HG02759 (cell line): Measurements from ENCODE around the gene CRYAB.

Experiments
- ATAC-seq: cut with Tn5 transposase; IDR thresholded peaks from one replicate; pipeline ENCODE4 v1.9.1; 2021; ENCODE audit warnings: mild to moderate bottlenecking, moderate library complexity; ENCODE audit not compliant: unreplicated experiment

Gene CRYAB

DNA sequence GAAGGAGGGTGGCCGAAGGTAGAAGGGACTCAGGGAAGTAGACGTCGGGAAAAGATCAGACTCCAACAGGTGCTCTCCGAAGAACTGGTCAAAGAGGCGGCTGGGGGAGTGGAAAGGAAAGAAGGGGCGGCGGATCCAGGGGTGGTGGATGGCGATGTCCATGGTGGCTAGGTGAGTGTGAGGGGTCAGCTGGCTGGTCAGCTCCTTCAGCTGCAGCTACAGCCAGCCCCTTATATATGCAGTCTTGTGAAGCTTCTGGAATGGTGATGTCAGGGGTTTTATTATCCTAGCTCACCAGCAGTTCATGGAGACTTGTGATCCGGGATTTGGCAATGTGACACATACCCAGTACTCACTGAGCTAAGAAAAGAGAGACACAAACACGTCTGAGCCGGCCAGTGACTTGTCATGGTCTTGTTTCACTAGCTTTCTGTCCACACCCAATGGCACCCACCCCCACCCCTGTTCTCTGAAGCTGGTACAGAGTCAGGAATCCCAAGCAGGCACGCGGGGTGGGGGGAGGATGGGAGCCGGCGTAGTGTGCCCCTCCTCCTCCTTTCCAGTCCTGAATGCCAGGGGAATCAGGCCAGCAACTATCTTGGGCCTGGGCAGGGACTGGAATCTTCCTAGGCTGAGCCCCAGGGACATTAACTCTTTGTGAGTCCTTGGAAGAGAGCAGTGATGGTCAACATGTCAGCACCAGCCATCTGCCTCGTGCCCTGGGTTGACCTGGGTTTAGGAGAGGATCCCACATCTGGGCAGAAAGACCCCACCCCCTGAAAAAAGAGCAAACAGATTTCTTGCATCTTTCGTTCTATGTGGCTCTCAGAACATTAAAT, at the start of gene CRYAB:
Gene CRYAB, minus strand, starts transcription at position 208 of the 839 bp plus-strand sequence. Its CDS starts 46 bp downstream, at position 162.
- ATAC-seq: no peak

DNA sequence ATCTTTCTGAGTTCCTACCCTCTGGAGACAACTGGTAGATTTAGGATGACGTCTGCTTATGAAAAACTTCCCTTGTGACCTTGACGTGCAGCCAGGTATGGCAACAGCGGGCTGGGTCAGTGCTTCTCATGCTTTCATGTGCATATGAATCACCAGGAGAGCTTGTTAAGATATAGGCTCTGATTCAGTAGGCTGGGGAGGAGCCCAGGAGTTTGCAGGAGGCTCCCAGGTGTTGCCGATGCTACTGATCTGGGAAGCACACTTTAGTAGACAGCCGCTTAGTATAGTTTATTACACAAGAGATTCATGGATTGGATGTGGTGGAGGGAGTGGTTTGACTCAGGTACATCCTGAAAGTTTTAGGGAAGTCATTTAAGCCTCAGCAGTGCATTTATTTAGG, 49.3 kb upstream of the CRYAB start:
- ATAC-seq: no peak

DNA sequence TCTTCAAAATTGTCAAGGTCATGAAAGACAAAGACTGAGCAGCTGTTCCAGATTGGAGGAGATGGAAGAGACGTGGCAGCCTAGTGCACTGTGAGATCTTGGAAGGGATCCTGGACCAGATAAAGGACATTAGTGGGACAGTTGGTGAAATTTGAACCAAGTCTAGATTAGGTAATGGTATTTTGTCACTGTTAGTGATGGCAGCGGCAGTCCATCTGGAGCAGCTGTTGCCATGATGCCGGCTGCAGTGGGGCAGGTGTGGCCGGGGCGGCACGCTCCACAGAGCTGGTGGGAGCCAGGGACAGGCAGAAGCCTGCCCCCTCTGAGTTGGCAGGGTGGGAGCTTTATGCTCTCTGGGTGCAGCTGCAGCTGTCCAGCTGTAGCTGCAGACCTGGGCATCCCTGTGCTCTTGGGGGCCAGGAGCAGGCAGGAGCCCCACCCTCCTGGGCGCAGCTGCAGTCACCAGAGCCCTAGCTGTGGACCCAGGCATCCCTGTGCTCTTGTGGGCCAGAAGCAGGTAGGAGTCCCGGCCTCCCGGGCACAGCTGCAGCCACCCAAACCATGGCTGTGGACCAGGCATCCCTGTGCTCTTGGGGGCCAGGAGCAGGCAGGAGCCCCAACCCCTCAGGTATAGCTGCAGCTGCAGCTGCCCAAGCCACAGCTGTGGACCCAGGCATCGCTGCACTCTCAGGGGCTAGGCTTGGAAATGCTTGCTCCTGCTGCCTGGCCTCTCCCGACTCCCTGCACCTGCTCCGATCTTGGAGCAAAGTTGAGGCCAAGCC, 46.3 kb upstream of the CRYAB start:
- ATAC-seq: no peak

- ATAC-seq: no peak
These were observed 42.6 kb upstream of the CRYAB start for GRCh38 chr11:111954154-111954553.

DNA sequence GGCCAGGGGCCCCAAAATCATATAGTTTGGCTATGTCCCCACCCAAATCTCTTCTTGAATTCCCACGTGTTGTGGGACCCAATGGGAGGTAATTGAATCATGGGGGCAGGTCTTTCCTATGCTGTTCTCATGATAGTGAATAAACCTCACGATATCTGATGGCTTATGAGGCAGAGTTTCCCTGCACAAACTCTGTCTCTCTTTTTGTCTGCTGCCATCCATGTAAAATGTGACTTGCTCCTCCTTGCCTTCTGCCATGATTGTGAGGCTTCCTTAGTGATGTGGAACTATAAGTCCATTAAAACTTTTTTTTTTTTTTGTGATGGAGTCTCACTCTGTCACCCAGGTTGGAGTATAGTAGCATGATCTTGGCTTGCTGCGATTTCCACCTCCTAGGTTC, 40.0 kb upstream of the CRYAB start:
- ATAC-seq: no peak

DNA sequence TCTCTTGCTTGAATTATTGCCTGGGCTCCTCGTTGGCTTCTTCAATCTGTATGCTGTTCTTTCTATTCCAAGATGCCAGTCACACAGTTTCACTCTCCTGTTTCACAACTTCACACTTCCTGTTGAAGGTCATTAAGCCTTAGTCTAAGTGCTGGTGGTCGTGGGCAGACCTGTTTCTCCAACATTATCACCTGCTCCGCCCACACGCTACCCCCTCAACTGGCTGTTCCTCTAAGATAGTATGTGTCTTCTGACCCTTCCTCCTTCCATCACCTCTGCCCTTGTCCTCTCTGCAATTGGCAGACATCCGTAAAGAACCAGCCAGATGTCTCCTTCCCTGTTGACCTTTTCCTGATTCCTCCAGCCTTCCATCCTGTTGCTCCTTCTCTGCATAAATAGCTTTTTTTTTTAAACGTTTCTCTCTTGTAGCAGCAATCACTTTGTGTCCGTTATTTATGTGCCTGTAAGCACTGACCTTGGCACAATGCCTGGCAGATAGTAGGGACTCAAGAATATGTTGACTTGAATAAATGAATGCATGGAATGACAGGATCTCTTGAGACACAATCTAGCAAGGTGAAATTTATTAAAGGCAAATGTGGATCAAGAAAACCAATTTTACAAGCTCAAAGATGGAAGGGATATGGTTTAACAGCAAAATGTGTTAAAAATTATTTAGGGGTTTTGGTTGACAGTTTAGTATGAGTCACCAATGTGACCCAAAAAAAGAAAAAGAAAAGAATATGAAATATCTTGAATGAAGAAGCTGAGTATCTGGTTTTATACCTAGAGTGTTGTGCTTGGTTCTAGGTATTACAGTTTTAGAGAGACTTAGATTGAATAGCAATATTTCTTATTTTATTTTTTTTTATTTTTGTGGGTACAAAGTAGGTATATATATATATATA, 38.2 kb upstream of the CRYAB start:
- no peak for ATAC-seq

GRCh38 chr11:111947143-111947542, 35.6 kb upstream of the CRYAB start:
- ATAC-seq: no peak

DNA sequence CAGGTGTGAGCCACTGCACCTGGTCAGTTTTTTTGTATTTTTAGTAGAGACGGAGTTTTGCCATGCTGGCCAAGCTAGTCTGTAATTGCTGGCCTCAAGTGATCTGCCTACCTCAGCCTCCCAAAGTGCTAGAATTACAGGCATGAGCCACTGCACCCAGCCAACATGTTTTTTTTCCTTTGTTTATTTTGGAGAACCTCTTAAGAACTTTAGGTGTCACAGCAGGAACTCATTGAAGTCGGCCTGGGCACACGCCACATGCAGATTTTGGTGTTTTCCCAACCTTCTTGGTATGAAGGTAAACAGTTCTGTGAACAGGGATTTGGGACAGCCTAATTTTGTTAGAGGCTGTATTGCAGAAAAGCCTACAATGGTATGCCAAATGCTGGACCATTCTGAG, 34.9 kb upstream of the CRYAB start:
- no peak for ATAC-seq

GRCh38 chr11:111945198-111945597, 33.6 kb upstream of the CRYAB start:
- ATAC-seq: no peak

DNA sequence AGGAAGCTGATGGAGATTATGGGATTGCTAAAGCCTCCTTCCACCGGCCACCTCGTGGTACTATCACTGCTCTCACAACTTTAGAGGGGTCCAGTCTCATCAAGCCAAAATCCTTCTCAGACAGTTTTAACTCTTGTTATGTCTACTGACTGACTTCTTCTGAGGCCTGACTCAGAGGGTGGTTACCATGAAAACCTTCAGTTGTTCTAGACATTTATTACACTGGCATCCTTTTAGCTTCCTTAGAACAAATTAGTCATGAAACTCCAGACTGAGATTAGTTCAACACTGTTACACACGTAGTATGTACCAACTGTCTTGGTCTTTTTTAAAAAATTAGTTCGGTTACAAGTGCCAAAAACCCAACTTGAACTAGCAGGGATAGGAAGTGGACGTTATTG, 33.1 kb upstream of the CRYAB start:
- no peak for ATAC-seq

DNA sequence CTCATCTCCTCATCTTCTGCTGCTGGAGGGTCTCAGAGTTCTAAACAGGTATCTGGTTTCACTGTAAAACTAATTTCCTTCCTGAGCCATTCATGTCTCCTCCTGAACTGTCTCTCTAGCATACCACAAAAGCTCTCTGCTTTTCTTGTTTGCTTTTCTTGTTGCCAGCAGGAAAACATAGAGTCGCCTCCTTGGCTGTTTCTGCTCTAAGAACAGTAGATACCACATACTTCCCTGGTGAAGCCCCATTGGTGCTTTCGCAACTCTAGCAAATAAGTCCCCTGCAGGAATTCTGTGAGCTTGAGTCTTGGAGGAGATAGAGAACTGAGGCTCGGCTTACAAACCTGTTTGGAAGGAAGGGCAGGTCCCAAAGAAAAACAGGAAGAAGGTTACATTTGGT, 32.6 kb upstream of the CRYAB start:
- no peak for ATAC-seq

- ATAC-seq: no peak
These were observed 31.3 kb upstream of the CRYAB start for GRCh38 chr11:111942829-111943228.

- ATAC-seq: no peak
These were observed 30.4 kb upstream of the CRYAB start for GRCh38 chr11:111941963-111942362.

DNA sequence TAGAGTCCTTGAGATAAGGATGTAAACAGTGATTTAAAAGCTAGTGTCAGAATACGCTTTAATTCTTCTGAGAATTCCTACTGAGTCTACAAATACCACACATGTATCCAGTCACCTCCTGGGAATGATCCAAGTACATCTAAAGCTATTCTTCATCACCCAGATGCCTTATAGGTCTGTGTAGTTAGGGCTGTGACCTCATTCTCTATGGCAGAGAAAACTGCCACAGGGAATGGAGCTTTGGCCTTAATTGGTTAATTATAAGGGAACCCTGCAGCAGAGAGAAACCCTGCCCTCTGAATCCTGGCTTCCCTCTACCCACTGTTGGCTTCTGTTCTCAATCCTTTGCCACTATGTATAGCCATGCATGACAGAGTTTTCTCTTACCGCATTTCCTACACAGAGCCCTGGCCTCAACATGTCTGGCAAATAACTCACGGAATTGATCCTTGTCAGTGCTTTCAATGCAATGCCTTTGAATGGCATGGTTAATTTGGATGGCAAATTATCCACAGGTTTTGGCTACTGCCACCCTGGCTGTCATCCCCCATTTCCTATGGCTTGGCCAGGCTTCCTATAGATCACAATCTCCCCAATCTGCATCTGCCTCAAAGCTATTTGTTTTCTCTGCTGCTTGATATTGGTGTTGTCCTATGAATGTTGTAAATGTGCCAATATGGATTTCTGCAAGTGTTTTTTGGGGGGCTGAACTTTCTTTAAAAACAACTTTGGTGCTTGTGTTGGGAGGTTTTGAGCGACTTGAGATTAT, 28.4 kb upstream of the CRYAB start:
- no peak for ATAC-seq

DNA sequence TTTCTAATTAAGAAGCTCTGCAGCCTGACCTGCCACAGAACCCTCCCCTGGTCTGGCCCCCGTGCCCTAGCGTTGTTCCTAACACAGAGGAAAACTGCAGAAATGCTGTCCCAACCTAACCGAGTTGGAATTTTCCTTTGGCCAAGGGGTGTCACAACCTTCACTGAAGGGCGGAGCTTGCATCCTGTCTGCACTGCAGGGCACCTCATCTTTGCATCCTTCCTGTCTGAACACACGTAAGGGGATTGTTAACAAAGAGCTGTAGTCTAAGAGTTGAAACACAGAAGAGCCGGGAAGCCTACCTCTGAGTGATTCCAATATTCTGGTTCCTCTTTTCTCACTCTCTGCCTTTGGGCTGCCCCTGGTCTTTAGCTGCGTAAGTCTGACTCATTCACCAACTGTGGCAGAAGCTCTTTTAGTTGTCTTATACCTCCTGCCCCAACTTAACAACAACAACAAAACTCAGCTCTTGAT, 27.2 kb upstream of the CRYAB start:
- peak; percentile 92 for ATAC-seq

DNA sequence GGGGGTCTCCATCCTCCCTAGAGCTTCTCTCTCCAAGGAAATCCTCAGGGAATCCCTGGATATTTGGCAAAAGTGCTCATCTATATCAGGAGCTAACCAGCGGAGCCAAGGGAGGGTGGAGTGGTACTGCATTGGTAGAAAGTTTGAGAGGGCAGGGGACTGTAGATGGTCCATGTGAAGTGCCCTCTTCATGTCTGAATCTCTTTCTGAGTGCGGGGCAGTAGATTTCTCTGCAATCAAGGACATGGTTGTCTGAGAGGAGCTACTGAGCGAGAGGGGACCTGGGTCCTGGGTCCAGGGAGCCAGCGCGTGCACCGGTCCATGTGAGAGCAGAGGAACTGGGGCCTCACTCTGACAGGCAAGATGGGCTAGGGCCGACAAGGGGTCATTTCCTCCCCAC, 26.3 kb upstream of the CRYAB start:
- ATAC-seq: no peak

DNA sequence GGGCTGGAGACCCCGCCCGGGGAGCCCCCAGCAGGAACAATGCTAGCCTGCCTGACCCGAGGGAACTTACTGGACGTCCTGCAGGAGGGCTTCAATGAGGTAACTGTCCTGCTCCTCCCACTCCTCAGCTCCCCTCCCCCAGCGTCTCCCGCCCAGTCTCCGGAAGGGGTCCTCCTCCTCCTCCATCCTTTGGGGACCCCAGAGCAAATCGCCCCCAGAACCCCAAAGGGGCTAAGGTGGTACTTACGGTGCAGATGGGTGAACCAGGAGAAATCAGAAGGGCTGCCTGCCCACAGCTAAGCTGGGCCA, 25.8 kb upstream of the CRYAB start:
- ATAC-seq: no peak

DNA sequence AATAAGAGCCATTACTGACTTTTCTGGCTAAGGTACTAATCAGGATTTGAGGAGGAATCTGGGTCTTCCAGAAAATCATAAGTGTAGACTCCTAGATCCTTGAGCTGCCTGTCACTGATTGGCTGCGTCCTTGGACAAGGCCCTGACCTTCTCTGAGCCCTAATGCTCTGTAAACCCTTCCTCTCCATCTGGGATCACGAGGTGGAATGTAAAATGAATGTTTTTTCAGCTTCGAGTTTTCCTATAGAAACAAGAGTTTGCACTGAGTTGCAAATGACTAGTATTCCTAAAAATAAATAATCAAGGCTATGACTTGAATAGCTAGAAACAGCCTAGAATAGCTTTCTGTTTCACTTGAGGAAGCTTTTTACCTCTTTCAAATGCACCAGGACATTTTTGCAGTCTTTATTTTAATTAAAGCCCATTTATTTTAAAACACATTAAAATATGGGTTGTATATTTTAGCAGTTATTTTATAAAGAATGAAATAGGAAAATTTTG, 24.5 kb upstream of the CRYAB start:
- ATAC-seq: no peak

DNA sequence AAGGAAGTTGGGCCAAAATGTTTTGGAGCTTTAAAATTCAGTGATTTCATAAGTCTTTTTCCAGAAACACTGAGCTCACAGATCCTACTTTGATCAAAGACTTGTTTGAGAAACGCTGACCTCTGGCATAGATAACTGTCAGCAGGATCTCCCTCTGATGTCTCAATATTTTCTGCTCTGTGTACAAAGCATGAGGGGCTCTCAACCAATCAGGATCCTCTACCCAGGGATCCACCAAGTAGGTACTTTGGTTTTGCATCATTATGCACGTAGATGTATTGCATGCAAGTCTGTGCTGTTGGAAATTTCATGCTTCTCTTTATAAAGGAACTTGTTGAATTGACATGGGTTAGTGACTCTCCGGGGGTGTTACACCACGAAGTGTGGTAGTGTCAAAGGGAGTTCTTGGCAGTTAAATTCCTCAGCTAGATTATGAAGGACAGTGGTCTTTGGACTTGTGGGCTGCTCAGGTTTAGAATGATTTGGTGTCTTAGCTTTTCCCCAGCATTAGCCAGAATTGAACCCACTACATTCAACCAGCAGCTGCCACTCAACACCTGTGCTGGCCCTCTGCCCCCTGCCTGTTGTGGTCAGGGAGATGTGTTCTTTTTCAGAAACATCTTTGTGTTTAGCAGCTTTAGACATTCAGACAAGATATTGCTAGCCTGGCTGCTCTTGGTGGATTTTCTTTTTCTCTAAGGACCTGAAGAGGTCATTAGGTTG, 23.9 kb upstream of the CRYAB start:
- no peak for ATAC-seq

- no peak for ATAC-seq
These were observed 22.7 kb upstream of the CRYAB start for GRCh38 chr11:111934306-111934705.
